ENCODE results near the gene FOXP2.

GRCh38 chr7:114419441-114420272 lies 5.0 kb downstream of the FOXP2 start:
- TF ChIP-seq CTCF (IDR thresholded peaks at IDR 0.05) (no peak), POLR2A (IDR thresholded peaks at IDR 0.05) (no peak), EP300 (IDR thresholded peaks at IDR 0.05) (no peak)

Data from ovary (tissue), 3 donors.